Right lobe of liver (tissue), 6 donors: Measurements from ENCODE around the gene METRNL. TPM values are rescaled to one million over a fixed set of nuclear protein-coding genes. Genes with fewer than 3 reads are reported as not detected.
A peak's percentile ranks its signal among the peaks of the same experiment; 100 is the strongest.

ENCODE experiments used
- ATAC-seq, 4 donors: fragments of 200-7000 bp; cut with Tn5 transposase; one replicate each; pipeline ENCODE4 v1.9.1; 2020; ENCODE audit warnings: mild to moderate bottlenecking in 4 of 4, moderate library complexity in 4 of 4
- DNase-seq, 3 donors: peaks; one replicate each; pipeline ENCODE4 v3.0.0-alpha.2; 2020
- H3K27ac ChIP-seq, 3 donors: fragments of 200-600 bp; one replicate each; pipeline ENCODE4 v1.8.0; 2022
- H3K27me3 ChIP-seq, 2 donors: fragments of 200-600 bp; one replicate each; pipeline ENCODE4 v1.8.0; 2022
- H3K36me3 ChIP-seq, 4 donors: fragments of 200-600 bp; sonication (generic) in 1 of 4; one replicate each; pipeline versions ENCODE4 v1.5.1 to v1.8.0; 2017 to 2022; ENCODE audit warnings: control low read depth in 1 of 4
- H3K4me1 ChIP-seq, 4 donors: fragments of 200-600 bp; sonication (generic) in 1 of 4; one replicate each; pipeline versions ENCODE4 v1.5.1 to v1.8.0; 2017 to 2022; ENCODE audit warnings: control low read depth in 1 of 4
- H3K4me3 ChIP-seq, 3 donors: fragments of 200-600 bp; one replicate each; pipeline ENCODE4 v1.8.0; 2022
- H3K9me3 ChIP-seq, 4 donors: fragments of 200-600 bp; sonication (generic) in 1 of 4; one replicate each; pipeline versions ENCODE4 v1.5.1 to v1.8.0; 2017 to 2022; ENCODE audit warnings: control low read depth in 1 of 4
- CTCF ChIP-seq, 4 donors: fragments of 200-600 bp in 3 of 4; fragments of 450-650 bp in 1 of 4; IDR thresholded peaks; one replicate each; pipeline versions ENCODE4 v1.5.1 to v1.8.0; 2016 to 2022; ENCODE audit warnings: antibody characterized with exemption in 4 of 4, mild to moderate bottlenecking in 2 of 4
- POLR2A ChIP-seq: fragments of 450-650 bp; IDR thresholded peaks from one replicate; pipeline ENCODE4 v1.6.1; 2017; ENCODE audit warnings: antibody characterized with exemption, mild to moderate bottlenecking
- WGBS: methylation state at CpG from one replicate; pipeline ENCODE4 v1.1.6; 2018; ENCODE audit warnings: low coverage, low lambda C conversion rate; ENCODE audit not compliant: insufficient coverage; ENCODE audit errors: missing lambda C conversion rate; 5-methylcytosine and 5-hydroxymethylcytosine counted together
- intact Hi-C, 2 donors: fragments of 100-400 bp; cut with DNase I; formaldehyde crosslinking; loops; one replicate each; pipeline versions ENCODE4 v1.11.2 to v1.14.1; 2022
- total RNA-seq, 6 experiments: library from RNA; depleted of rRNA in 2 of 6; stranded (reverse); fragments of >200 nt in 2 of 6; fragmentation: NEBNext Ultra II Directional in 3 of 6; extraction: Animal tissue kit (Norgen Biotek cat#: 25700) in 3 of 6; gene quantifications; one replicate each; pipeline versions ENCODE4 v1.1.0 to v1.2.4, GENCODE V29; 2016 to 2023
- donor health status: DM: no; HTN: yes; CAD: no.
- donor health status: DM: no; HTN: no; CAD: no.
- donor health status: DM: no; HTN: no; CAD: no.
- donor health status: DM: no; HTN: yes; CAD: no.
- donor health status: DM: no; HTN: yes; CAD: no.

METRNL gene
- total RNA-seq, 6 experiments from 2014 or later: 2.3 to 18.6 (median 5.9) TPM

- no peak for ATAC-seq
Measured at GRCh38 chr17:83128306-83129240, 49.2 kb downstream of the METRNL start.

GRCh38 chr17:83129676-83130075 lies 50.3 kb downstream of the METRNL start:
- no peak for TF ChIP-seq CTCF (IDR thresholded peaks at IDR 0.05)
- no peak for TF ChIP-seq POLR2A
- Histone ChIP-seq H3K4me1 (no peaks in the 10 kb centered on the region), H3K9me3 (no peaks in the 10 kb centered on the region), H3K4me3 (no peak overlapping the region), H3K27ac (no peak overlapping the region), H3K36me3 (no peaks in the 10 kb centered on the region), H3K27me3 (no peaks in the 10 kb centered on the region)
- intact Hi-C loops: no loop called here
- WGBS: 89% methylated on average over 5 of the region's 12 CpGs
- DNase-seq (no peak), ATAC-seq (no peak)

More at GRCh38 chr17:83128306-83129240, 49.2 kb downstream of the METRNL start:
- 75% methylated on average over 15 of the region's 32 CpGs for WGBS
- Histone ChIP-seq H3K4me1 (no peaks in the 10 kb centered on the region), H3K27me3 (no peaks in the 10 kb centered on the region), H3K9me3 (no peaks in the 10 kb centered on the region), H3K4me3 (no peak overlapping the region), H3K36me3 (no peaks in the 10 kb centered on the region), H3K27ac (no peak overlapping the region)
- intact Hi-C loops: no loop called here
- no peak for DNase-seq
- TF ChIP-seq CTCF (IDR thresholded peaks at IDR 0.05) (no peak), POLR2A (no peak)

- DNase-seq (peak in 1 of 3 donors; percentile 34), ATAC-seq (no peak)
- TF ChIP-seq CTCF (IDR thresholded peaks at IDR 0.05) (no peak), POLR2A (no peak)
- WGBS: 63% methylated on average over 8 of the region's 14 CpGs
- Histone ChIP-seq H3K27ac (no peak overlapping the region), H3K4me3 (no peak overlapping the region), H3K9me3 (no peaks in the 10 kb centered on the region), H3K4me1 (no peaks in the 10 kb centered on the region), H3K27me3 (no peaks in the 10 kb centered on the region), H3K36me3 (no peaks in the 10 kb centered on the region)
- intact Hi-C loops: no loop called here
Measured at GRCh38 chr17:83131401-83132011, 52.1 kb downstream of the METRNL start.

GRCh38 chr17:83132251-83133081 lies 53.1 kb downstream of the METRNL start:
- ATAC-seq: no peak
- TF ChIP-seq CTCF (IDR thresholded peaks at IDR 0.05) (no peak), POLR2A (no peak)
- Histone ChIP-seq H3K4me1 (no peaks in the 10 kb centered on the region), H3K27me3 (no peaks in the 10 kb centered on the region), H3K4me3 (no peak overlapping the region), H3K27ac (no peak overlapping the region), H3K9me3 (no peaks in the 10 kb centered on the region), H3K36me3 (no peaks in the 10 kb centered on the region)
- WGBS: 64% methylated on average over 10 of the region's 21 CpGs
- peak in 1 of 3 donors; percentile 41 for DNase-seq
- intact Hi-C loops: no loop called here
